Fibroblast of skin of right biceps (primary cell): ENCODE data around the gene TEX2.
"Not testable (repeated sequence)": the region's sequence is repeated elsewhere in the genome, so short reads cannot be mapped to it uniquely, and the experiment has no call there.

Experiments used
- DNase-seq: peaks from one replicate; pipeline ENCODE4 v3.0.0-alpha.2; 2013

TEX2 gene

GRCh38 chr17:64134216-64134970 is 128.7 kb downstream of the TEX2 start:
- no peak for DNase-seq

GRCh38 chr17:64133546-64134215 is 129.4 kb downstream of the TEX2 start:
- peak; percentile 67 for DNase-seq

- DNase-seq: no peak
These were observed 131.3 kb downstream of the TEX2 start for GRCh38 chr17:64131606-64132270.

GRCh38 chr17:64130559-64131001 is 132.5 kb downstream of the TEX2 start:
- peak; percentile 70 for DNase-seq

GRCh38 chr17:64129765-64130558 is 133.1 kb downstream of the TEX2 start, which contains the start of gene ERN1:
Gene ERN1, minus strand, starts transcription at chr17:64130144. Its CDS starts 115 bp downstream, at chr17:64130029.
- peak; percentile 94 for DNase-seq

GRCh38 chr17:64129515-64129764 is 133.6 kb downstream of the TEX2 start:
- no peak for DNase-seq

GRCh38 chr17:64128787-64129514 is 134.1 kb downstream of the TEX2 start:
- peak; percentile 27 for DNase-seq

- peak; percentile 43 for DNase-seq
These were observed 136.1 kb downstream of the TEX2 start for GRCh38 chr17:64126918-64127317.

- no peak for DNase-seq
These were observed 137.1 kb downstream of the TEX2 start for GRCh38 chr17:64125937-64126336.

GRCh38 chr17:64124609-64125008 is 138.5 kb downstream of the TEX2 start:
- no peak for DNase-seq

GRCh38 chr17:64123114-64123513 is 139.9 kb downstream of the TEX2 start:
- no peak for DNase-seq

- DNase-seq: not testable (repeated sequence)
These were observed 141.9 kb downstream of the TEX2 start for GRCh38 chr17:64120972-64121786.

GRCh38 chr17:64120159-64120810 is 142.8 kb downstream of the TEX2 start:
- DNase-seq: no peak

- peak; percentile 24 for DNase-seq
These were observed 144.8 kb downstream of the TEX2 start for GRCh38 chr17:64117981-64118979.

GRCh38 chr17:64115822-64116534 is 147.1 kb downstream of the TEX2 start:
- peak; percentile 87 for DNase-seq

- no peak for DNase-seq
These were observed 147.9 kb downstream of the TEX2 start for GRCh38 chr17:64115043-64115698.

- DNase-seq: no peak
These were observed 150.1 kb downstream of the TEX2 start for GRCh38 chr17:64113006-64113405.

- no peak for DNase-seq
These were observed 151.2 kb downstream of the TEX2 start for GRCh38 chr17:64111831-64112230.
